GM19099 (cell line): ENCODE data around the gene ZNF57.
A peak's percentile ranks its signal among the peaks of the same experiment; 100 is the strongest.

Experiments used
- POLR2A ChIP-seq: IDR thresholded peaks from 3 replicates; pipeline ENCODE4 v1.6.1; 2011; ENCODE audit warnings: low read depth; ENCODE audit not compliant: insufficient read length; ENCODE audit errors: extremely low read depth

Gene ZNF57

GRCh38 chr19:2933490-2933910 lies 32.8 kb downstream of the ZNF57 start:
- no peak for TF ChIP-seq POLR2A

GRCh38 chr19:2942928-2943640 lies 42.4 kb downstream of the ZNF57 start:
- no peak for TF ChIP-seq POLR2A

DNA sequence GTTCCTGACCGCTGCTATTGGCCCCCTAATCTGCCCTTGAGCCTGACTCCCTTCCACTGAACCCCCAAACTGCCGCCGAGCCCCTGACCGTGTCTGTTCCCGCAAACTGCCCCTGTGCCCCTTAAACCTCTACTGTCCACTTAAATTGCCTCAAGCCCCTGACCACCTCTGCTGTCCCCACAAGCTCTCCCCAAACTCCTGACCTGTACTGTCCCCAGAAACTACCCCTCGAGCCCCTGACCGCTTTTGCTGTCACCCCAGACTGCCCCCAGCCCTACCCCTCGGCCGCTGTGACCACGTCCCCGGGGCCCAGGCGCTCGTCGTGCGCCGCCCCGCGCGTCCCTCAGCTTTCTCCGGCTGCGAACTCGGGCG lies 43.7 kb downstream of the ZNF57 start:
- no peak for TF ChIP-seq POLR2A

GRCh38 chr19:2944775-2945574 lies 44.2 kb downstream of the ZNF57 start, which contains the start of gene ZNF77:
Gene ZNF77, minus strand, starts transcription at chr19:2944971. Its CDS starts 131 bp downstream, at chr19:2944840.
- TF ChIP-seq POLR2A, result peak; percentile 71

DNA sequence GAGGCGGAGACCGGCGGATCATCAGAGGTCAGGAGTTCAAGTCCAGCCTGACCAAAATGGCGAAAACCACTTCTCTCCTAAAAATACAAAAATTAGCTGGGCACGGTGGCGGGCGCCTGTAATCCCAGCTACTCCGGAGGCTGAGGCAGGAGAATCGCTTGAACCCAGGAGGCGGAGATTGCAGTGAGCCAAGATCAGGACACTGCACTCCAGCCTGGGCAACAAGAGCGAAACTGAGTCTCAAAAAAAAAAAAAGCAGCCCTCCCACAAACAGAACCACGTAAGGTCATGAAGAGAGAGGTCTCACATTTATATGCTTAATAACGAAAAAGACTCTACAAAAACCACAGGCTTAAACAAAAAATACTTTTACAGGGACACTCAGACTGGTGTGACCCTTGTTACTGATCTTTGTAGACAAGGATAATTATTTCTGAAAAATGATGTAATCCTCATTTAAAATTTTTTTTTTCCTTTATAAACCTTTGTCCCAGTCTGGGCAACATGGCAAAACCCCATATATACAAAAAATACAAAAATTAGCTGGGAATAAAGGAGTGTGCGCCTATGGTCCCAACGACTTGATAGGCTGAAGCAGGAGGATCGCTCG lies 45.0 kb downstream of the ZNF57 start:
- TF ChIP-seq POLR2A, result no peak

GRCh38 chr19:2949939-2950285 lies 49.2 kb downstream of the ZNF57 start:
- no peak for TF ChIP-seq POLR2A

GRCh38 chr19:2950286-2951124 lies 49.8 kb downstream of the ZNF57 start:
- TF ChIP-seq POLR2A, result peak; percentile 94

- no peak for TF ChIP-seq POLR2A
Observed at GRCh38 chr19:2952953-2953481, 52.3 kb downstream of the ZNF57 start.

DNA sequence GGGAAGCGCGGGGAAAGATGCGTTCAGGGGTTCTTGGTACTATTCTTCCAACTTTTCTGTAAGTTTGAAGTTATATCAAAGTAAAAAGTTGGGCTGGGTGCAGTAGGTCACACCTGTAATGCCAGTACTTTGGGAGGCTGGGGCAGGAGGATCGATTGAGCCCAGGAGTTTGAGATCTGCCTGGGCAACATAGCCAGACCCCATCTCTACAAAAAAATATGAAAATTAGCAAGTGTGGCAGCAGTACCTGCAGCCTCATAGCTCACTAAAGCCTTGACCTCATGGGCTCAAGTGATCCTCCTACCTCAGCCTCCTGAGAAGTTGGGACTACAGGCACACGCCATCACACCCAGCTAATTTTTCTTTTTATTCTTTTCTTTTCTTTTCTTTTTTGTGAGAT lies 56.4 kb downstream of the ZNF57 start:
- TF ChIP-seq POLR2A, result no peak

- TF ChIP-seq POLR2A, result no peak
Observed at GRCh38 chr19:2960120-2960519, 59.4 kb downstream of the ZNF57 start.

DNA sequence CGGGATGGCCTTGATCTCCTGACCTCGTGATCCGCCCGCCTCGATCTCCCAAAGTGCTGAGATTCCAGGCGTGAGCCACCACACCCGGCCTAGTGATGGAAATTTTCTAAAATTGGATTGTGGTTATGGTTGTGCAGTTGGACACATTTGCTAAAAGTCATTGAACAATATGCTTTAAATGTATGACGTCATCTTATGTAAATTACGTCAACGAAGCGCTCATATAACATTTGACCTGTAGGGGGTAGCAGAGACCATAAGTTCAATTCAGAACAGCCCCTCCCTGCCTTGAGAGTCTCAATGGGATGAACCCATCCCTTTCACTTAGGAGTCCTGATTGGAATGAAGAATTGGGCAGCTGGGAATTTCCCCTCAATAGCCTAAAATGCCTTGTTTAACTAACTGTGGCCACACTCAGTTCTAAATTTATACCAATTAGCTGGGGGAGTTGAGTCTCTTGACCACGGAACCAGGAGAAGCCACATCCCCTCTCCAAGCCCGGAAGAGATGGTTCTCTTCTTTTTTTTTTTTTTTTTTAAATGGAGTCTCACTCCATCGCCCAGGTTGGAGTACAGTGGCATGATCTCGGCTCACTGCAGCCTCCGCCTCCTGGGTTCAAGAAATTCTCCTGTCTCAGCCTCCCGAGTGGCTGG lies 61.4 kb downstream of the ZNF57 start:
- no peak for TF ChIP-seq POLR2A

- TF ChIP-seq POLR2A, result no peak
Observed at GRCh38 chr19:2963122-2963521, 62.4 kb downstream of the ZNF57 start.

GRCh38 chr19:2964874-2965273 lies 64.1 kb downstream of the ZNF57 start:
- no peak for TF ChIP-seq POLR2A

GRCh38 chr19:2967972-2968371 lies 67.2 kb downstream of the ZNF57 start:
- TF ChIP-seq POLR2A, result no peak
